Stimulated activated CD8-positive, alpha-beta memory T cell treated with anti-CD3 and anti-CD28 coated beads, Interleukin-7, amount 100 ng/mL, for 24 hours (primary cell): ENCODE data around the gene CRISPLD2.
"Not testable (repeated sequence)": the region's sequence is repeated elsewhere in the genome, so short reads cannot be mapped to it uniquely, and the experiment has no call there.

Source experiments
- DNase-seq: peaks from one replicate; pipeline ENCODE4 v3.0.0-alpha.2; 2020; ENCODE audit warnings: low read depth

CRISPLD2 gene

GRCh38 chr16:84860383-84860782 is 40.6 kb downstream of the CRISPLD2 start:
- DNase-seq: no peak

DNA sequence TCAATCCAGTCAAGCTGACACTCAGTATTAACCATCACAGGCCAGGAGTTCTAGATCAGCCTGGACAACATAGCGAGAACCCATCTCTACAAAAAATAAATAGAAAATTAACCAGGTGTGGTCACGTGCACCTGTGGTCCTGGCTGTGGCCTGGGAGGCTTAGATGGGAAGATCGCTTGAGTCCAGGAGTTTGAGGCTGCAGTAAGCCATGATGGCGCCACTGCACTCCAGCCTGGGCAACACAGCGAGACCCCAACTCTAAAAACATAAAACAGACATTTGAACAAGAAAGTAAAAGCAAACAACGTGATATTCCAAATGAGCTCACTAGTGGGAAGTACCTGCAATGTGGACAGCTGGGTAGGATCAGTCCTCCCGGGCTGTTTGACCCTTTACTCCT is 41.9 kb downstream of the CRISPLD2 start:
- no peak for DNase-seq

DNA sequence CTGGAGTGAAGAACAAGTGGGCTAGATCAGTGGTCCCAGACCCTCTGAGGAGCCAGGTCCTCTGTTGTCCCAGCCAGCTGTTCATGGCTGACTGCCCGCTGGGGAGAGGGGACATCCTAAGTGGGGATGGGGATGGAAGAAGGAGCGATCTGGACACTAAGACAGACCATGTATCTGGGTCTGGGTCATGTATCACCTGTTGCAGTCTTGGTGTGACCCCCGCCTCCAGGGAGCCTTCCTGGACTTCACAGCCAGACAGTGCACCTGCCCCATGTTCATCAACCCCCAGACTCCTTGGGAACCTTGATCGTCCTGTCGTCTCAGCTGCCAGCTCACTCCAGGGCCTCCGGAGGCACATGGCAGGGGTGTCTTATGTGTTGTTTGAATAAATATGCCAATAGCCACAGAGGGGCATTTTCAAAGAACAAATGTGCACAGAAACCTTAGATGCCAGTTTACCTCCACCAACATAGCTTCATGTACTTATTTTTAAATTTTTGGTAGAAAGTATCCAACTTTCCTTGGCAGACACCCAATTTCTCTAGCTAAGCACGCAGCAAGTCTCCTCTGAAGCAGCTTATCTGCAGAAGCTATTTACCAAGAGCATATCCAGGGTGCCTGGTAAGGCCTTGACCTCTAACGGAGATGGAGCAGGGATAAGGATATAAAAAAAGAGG is 43.2 kb downstream of the CRISPLD2 start:
- no peak for DNase-seq

GRCh38 chr16:84863481-84863814 is 43.7 kb downstream of the CRISPLD2 start:
- no peak for DNase-seq

DNA sequence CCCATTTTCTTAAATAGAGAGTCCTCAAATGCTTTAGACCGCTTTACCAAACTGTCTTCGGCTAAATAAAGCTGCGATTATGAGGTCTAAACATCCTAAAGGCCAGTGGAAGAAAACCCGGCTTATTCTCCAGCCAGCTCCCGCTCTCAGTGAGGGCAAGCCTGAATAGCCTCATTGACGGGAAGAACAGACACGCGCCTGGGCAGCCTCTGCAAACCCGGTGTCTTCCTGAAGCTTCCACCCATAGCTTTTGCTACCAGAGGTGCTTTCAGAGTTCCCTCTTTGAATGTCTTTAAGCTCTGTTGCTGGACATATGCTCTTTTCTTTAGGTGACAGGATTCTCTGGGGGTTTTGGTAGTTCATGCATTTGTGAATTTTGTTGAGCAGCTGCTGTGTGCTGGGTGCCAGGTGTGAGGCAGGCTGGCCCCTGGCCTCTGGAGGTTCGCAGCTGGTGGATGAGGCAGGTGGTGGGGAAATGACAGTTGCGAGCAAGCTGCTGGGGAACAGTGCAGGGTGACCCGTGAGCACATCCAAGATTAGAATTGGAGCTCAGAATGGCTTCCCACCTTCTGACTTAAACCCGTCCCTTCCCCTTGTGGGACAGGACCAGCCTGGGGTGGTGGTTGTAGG is 44.7 kb downstream of the CRISPLD2 start:
- no peak for DNase-seq

DNA sequence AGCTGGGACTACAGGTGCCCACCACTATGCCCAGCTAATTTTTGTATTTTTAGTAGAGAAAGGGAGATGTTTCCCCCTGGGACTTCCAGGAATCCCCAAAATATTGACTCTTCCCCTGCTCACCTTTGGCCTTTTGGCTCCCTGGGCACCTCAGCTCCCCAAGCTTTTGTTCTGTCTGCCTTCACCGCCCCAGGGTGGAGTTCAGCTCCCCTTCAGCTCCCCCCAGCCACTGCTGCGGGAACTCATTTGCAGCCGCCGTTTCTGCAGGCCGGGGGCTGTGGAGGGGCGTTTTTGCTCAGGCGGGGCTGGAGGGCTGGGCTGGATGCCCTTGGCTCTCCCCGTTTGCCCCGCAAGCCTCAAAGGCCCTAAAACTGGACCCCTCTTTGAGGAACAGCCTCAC is 47.9 kb downstream of the CRISPLD2 start:
- no peak for DNase-seq

- DNase-seq: no peak
These were observed 48.5 kb downstream of the CRISPLD2 start for GRCh38 chr16:84868328-84868727.

DNA sequence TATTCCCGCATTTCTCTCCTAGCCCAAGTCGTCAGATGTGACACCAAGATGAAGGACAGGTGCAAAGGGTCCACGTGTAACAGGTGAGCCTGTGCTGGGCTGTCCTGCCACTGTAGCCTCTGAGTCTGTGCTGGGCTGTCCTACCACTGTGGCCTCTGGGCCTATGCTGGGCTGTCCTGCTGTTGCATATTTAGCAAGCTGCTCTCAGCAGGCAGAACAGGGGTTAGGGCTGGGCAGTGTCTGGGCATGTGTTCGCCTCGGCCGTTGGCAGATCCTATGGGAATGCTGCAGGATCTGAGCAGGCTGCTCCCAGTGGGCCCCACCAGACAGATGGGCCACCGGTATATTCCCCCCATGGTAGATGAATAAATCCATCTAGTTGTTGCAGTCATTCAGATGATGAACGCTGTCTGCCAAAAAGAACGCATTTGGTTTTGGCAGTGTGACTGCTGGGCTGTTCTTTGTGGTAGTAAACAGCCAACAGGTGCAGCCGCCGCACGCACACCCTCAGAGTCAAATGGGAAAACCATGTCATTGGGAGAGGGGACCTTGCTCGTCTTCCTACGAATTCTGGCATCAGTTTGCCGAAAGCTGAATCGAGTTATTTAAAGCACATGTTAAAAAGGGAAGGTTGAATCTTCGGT is 49.2 kb downstream of the CRISPLD2 start:
- no peak for DNase-seq

- no peak for DNase-seq
These were observed 49.7 kb downstream of the CRISPLD2 start for GRCh38 chr16:84869473-84869845.

GRCh38 chr16:84872971-84873370 is 53.2 kb downstream of the CRISPLD2 start:
- not testable (repeated sequence) for DNase-seq

DNA sequence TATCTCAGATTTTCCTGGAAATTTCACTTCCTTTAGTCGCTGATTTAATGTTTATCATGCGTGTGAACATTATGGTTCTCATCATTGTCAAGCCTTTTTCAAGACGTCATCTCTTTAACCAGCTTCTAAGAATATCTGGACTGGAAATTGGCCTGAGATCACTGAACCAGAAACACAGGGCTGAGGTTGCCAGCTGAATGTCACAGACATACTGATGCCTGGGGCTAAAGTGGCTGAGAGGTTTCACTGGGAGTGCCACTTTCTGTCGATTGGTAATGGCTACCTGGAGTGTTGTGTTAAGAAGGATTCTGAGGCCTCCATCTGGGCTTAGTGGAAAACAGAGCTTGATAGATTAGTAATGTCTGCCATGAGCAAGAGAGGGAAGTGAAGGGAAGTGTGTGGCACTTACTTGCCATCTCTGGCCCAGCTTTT is 54.2 kb downstream of the CRISPLD2 start:
- no peak for DNase-seq

DNA sequence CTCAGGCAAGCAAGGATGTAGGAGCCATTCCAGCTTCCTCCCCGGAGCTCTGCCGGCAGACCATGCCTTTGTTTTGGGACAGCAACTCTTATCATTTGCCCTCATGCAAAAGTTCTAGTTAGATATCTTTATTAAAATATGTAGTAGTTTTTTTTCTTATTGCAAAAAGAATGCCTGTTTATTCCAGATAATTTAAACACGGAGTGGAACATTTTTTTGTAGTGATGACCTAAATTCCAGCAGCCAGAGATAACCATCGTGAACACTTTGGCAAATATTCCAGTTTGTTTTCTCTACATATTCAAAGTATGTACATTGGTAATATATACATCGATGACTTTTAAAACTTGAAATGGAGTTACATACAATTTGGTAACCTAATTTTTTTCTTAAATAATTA is 54.8 kb downstream of the CRISPLD2 start:
- DNase-seq: no peak

DNA sequence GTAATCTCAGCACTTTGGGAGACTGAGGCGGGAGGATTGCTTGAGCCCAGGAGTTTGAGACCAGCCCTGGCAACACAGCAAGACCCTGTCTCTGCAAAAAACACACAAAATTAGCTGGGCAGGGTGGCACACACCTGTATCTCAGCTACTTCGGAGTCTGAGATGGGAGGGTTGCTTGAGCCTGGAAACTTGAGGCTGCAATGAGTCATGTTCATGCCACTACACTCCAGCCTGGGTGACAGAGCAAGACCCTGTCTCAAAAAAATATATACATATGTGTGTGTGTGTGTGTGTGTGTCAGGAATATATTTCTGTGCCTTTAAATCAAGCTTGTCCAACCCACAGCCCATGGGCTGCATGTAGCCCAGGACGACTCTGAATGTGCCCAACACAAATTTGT is 55.2 kb downstream of the CRISPLD2 start:
- no peak for DNase-seq

DNA sequence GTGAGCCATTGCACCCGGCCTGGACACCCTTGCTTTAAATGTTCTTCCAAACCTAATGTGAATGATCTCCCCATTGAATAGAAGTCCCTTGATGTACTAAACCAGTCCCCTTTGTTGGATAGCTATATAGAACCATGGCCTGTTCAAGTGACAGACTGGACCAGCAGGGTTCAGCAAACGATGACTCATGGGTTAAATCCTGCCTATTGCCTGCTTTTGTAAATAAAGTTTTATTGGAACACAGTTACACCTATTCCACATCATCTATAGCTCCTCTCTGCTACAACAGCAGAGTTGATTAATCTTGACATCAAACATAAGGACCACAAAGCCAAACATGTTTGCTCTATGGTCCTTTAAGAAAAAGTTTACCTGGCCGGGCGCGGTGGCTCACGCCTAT is 56.1 kb downstream of the CRISPLD2 start:
- DNase-seq: no peak

- no peak for DNase-seq
These were observed 57.3 kb downstream of the CRISPLD2 start for GRCh38 chr16:84876873-84877606.

DNA sequence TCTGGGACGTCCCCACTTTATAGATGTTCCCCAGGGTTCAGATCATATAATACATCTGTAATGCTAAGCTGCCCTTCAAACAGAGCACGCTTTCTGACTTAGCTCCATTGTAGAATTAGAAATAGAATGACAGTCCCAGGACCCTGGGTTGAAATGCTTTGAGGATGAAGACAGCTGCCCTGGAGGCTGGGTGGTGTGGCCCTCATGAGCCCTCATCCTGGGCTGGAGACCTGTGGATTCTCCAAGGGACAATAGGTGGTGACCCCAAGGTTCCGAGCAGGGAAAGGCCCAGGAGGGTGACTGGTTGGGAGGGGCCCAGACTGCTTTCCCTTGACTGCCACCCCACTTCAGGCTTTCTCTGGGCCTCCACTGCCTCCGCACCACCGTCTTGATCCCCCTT is 59.0 kb downstream of the CRISPLD2 start:
- no peak for DNase-seq

- DNase-seq: no peak
These were observed 60.0 kb downstream of the CRISPLD2 start for GRCh38 chr16:84879569-84880487.

- DNase-seq: no peak
These were observed 62.1 kb downstream of the CRISPLD2 start for GRCh38 chr16:84881702-84882521.

DNA sequence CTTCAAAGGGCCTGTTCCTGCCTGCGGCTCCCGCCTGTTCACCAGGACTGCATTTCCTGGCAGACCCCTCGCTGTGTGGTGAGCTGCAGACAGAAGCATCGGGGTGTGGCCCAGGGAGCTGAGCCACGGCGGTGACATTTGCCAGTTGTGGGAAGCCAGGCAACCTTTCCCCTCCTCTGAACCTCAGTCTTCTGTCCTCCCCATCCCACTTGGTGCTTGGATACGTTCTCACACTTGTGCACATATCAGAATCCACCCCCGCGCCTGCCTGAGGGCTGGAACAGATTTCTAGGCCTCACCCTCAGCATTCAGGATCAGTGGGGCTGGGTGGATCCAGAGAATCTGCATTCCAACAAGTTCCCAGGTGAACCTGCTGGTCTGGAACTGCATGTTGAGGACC is 63.5 kb downstream of the CRISPLD2 start:
- no peak for DNase-seq

GRCh38 chr16:84884246-84884595 is 64.4 kb downstream of the CRISPLD2 start:
- no peak for DNase-seq
